ENCODE measurements around the gene STIP1. TPM values are rescaled to one million over a fixed set of nuclear protein-coding genes. Genes with fewer than 3 reads are reported as not detected.

Gene STIP1
- total and polyA plus RNA-seq, 5 donors, result 93.0 to 170 (median 99.7) TPM

DNA sequence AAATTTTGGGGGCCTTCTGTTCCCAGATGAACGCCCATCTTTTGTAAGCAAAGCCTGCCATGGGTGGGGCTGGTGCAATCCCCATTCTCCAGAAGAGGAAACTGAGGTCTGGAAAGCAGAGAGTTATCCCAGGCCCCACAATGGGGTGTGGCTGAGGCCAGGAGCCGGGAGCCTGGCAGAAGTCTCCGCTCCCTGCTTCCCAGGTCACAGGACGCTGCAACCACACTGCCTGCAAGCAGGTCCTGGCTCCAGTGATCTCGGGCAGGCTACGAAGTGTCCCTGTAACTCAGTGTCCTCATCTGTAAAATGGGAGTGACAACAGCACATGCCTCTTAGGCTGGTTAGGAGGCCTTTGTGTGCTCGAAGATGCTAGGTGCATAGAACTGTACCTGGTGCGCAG lies 67.1 kb downstream of the STIP1 start:
- Histone ChIP-seq H3K9me3 (ENCODE audit: control insufficient read depth, low read length) (no peaks in the 10 kb centered on the region), H3K4me3 (ENCODE audit: low read length) (no peak overlapping the region), H3K4me1 (ENCODE audit: control insufficient read depth, insufficient read depth, low read length) (no peaks in the 10 kb centered on the region), H3K27me3 (ENCODE audit: control insufficient read depth, insufficient read depth) (no peaks in the 10 kb centered on the region), H3K27ac (ENCODE audit: low read length) (no peak overlapping the region)
- DNase-seq, result no peak
- ATAC-seq, result no peak
- WGBS, result 77% methylated on average over 8 of the region's 8 CpGs
- intact Hi-C loops (cut with DNase I), result no loop called here

DNA sequence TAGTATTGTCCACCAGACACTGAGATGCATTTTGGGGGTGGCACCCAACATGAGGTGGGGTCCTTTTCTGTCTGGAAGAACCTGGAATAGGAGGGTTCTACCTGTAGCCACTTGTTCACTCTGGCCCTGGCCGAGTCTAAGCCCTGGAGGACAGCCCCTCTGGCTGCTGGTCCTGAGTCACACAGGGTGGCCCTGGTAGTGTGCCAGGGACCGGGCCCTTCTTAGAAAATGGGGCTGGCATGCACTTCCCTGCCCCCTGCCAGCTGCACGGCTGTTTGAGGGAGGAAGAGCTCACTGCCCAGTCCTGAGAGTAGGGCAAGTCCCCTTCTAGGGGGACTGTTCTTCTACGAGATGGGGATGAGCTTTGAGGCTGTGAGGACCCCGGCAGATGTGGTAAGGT lies 67.5 kb downstream of the STIP1 start:
- WGBS, result 41% methylated on average over 5 of the region's 5 CpGs
- Histone ChIP-seq H3K27ac (ENCODE audit: low read length) (no peak overlapping the region), H3K4me1 (ENCODE audit: control insufficient read depth, insufficient read depth, low read length) (no peaks in the 10 kb centered on the region), H3K9me3 (ENCODE audit: control insufficient read depth, low read length) (no peaks in the 10 kb centered on the region), H3K27me3 (ENCODE audit: control insufficient read depth, insufficient read depth) (no peaks in the 10 kb centered on the region), H3K4me3 (ENCODE audit: low read length) (no peak overlapping the region)
- intact Hi-C loops (cut with DNase I), result no loop called here
- DNase-seq (peak in 2 of 3 donors; percentile 43 to 66), ATAC-seq (no peak)

Other genes starting within 250 kb of the STIP1 start
- gene NAA40, start 247.2 kb upstream of the STIP1 start, total RNA-seq, result 10 to 100 TPM; 27.4 to 47.6 (median 29.2) TPM
- gene NAA40, start 247.2 kb upstream of the STIP1 start, polyA plus RNA-seq, result 20.1 TPM
- gene COX8A, start 211.6 kb upstream of the STIP1 start, total RNA-seq, result 100 to 1,000 TPM; 726 to 908 (median 798) TPM
- gene COX8A, start 211.6 kb upstream of the STIP1 start, polyA plus RNA-seq, result 2,526 TPM
- 10 to 100 TPM; 44.9 to 55.8 (median 51.2) TPM for gene OTUB1, start 199.7 kb upstream of the STIP1 start, total RNA-seq
- 62.4 TPM for gene OTUB1, start 199.7 kb upstream of the STIP1 start, polyA plus RNA-seq
- 1 to 10 TPM in 3 of 4 donors, under 1 TPM in 1; 0.92 to 2.0 (median 1.6) TPM for gene FLRT1, start 150.2 kb upstream of the STIP1 start, total RNA-seq
- 1.5 TPM for gene FLRT1, start 150.2 kb upstream of the STIP1 start, polyA plus RNA-seq
- 10 to 100 TPM; 40.4 to 62.2 (median 52.6) TPM for gene MACROD1, start 20.1 kb upstream of the STIP1 start, total RNA-seq
- 63.8 TPM for gene MACROD1, start 20.1 kb upstream of the STIP1 start, polyA plus RNA-seq
- 10 to 100 TPM in 3 of 4 donors, 1 to 10 TPM in 1; 5.9 to 17.5 (median 12.3) TPM for gene FERMT3, start 20.6 kb downstream of the STIP1 start, total RNA-seq
- gene FERMT3, start 20.6 kb downstream of the STIP1 start, polyA plus RNA-seq, result 5.2 TPM
- 10 to 100 TPM; 55.3 to 78.1 (median 67.4) TPM for gene TRPT1, start 40.0 kb downstream of the STIP1 start, total RNA-seq
- gene TRPT1, start 40.0 kb downstream of the STIP1 start, polyA plus RNA-seq, result 95.4 TPM
- gene NUDT22, start 40.1 kb downstream of the STIP1 start, total RNA-seq, result 10 to 100 TPM; 71.7 to 82.1 (median 78.1) TPM
- 65.7 TPM for gene NUDT22, start 40.1 kb downstream of the STIP1 start, polyA plus RNA-seq
- gene DNAJC4, start 44.4 kb downstream of the STIP1 start, total RNA-seq, result 10 to 100 TPM; 46.3 to 61.0 (median 49.5) TPM
- 95.7 TPM for gene DNAJC4, start 44.4 kb downstream of the STIP1 start, polyA plus RNA-seq
- 100 to 1,000 TPM; 290 to 377 (median 344) TPM for gene VEGFB, start 48.4 kb downstream of the STIP1 start, total RNA-seq
- gene VEGFB, start 48.4 kb downstream of the STIP1 start, polyA plus RNA-seq, result 340 TPM
- gene FKBP2, start 54.9 kb downstream of the STIP1 start, total RNA-seq, result 10 to 100 TPM; 33.5 to 70.3 (median 64.4) TPM
- gene FKBP2, start 54.9 kb downstream of the STIP1 start, polyA plus RNA-seq, result 173 TPM
- 100 to 1,000 TPM in 2 of 4 donors, 10 to 100 TPM in 2; 75.3 to 146 (median 105) TPM for gene PPP1R14B, start 60.8 kb downstream of the STIP1 start, total RNA-seq
- 99.9 TPM for gene PPP1R14B, start 60.8 kb downstream of the STIP1 start, polyA plus RNA-seq
- 10 to 100 TPM; 10.9 to 14.2 (median 13.7) TPM for gene PLCB3, start 65.4 kb downstream of the STIP1 start, total RNA-seq
- 7.9 TPM for gene PLCB3, start 65.4 kb downstream of the STIP1 start, polyA plus RNA-seq
- 100 to 1,000 TPM in 3 of 4 donors, 10 to 100 TPM in 1; 87.5 to 135 (median 111) TPM for gene BAD, start 98.5 kb downstream of the STIP1 start, total RNA-seq
- 164 TPM for gene BAD, start 98.5 kb downstream of the STIP1 start, polyA plus RNA-seq
- 10 to 100 TPM; 31.3 to 41.7 (median 38.5) TPM for gene GPR137, start 99.7 kb downstream of the STIP1 start, total RNA-seq
- gene GPR137, start 99.7 kb downstream of the STIP1 start, polyA plus RNA-seq, result 35.2 TPM
- gene KCNK4, start 105.1 kb downstream of the STIP1 start, total RNA-seq, result not detected
- 0.05 TPM for gene KCNK4, start 105.1 kb downstream of the STIP1 start, polyA plus RNA-seq
- not detected for gene CATSPERZ, start 114.2 kb downstream of the STIP1 start, total RNA-seq
- gene CATSPERZ, start 114.2 kb downstream of the STIP1 start, polyA plus RNA-seq, result 0.14 TPM
- 100 to 1,000 TPM; 132 to 171 (median 141) TPM for gene ESRRA, start 119.4 kb downstream of the STIP1 start, total RNA-seq
- 199 TPM for gene ESRRA, start 119.4 kb downstream of the STIP1 start, polyA plus RNA-seq
- 100 to 1,000 TPM in 3 of 4 donors, 10 to 100 TPM in 1; 91.7 to 103 (median 102) TPM for gene TRMT112, start 131.4 kb downstream of the STIP1 start, total RNA-seq
- gene TRMT112, start 131.4 kb downstream of the STIP1 start, polyA plus RNA-seq, result 144 TPM
- gene PRDX5, start 131.9 kb downstream of the STIP1 start, total RNA-seq, result 100 to 1,000 TPM; 258 to 356 (median 315) TPM
- 683 TPM for gene PRDX5, start 131.9 kb downstream of the STIP1 start, polyA plus RNA-seq
- 10 to 100 TPM in 3 of 4 donors, 1 to 10 TPM in 1; 5.9 to 14.4 (median 11.6) TPM for gene CCDC88B, start 154.0 kb downstream of the STIP1 start, total RNA-seq
- 25.1 TPM for gene CCDC88B, start 154.0 kb downstream of the STIP1 start, polyA plus RNA-seq
- gene RPS6KA4, start 173.0 kb downstream of the STIP1 start, total RNA-seq, result 10 to 100 TPM; 17.0 to 17.6 (median 17.1) TPM
- 12.8 TPM for gene RPS6KA4, start 173.0 kb downstream of the STIP1 start, polyA plus RNA-seq

All from right cardiac atrium (tissue), 5 donors.